Measurements from ENCODE around the gene CYTH1.
"Not testable (repeated sequence)": the region's sequence is repeated elsewhere in the genome, so short reads cannot be mapped to it uniquely, and the experiment has no call there.

The CYTH1 gene

DNA sequence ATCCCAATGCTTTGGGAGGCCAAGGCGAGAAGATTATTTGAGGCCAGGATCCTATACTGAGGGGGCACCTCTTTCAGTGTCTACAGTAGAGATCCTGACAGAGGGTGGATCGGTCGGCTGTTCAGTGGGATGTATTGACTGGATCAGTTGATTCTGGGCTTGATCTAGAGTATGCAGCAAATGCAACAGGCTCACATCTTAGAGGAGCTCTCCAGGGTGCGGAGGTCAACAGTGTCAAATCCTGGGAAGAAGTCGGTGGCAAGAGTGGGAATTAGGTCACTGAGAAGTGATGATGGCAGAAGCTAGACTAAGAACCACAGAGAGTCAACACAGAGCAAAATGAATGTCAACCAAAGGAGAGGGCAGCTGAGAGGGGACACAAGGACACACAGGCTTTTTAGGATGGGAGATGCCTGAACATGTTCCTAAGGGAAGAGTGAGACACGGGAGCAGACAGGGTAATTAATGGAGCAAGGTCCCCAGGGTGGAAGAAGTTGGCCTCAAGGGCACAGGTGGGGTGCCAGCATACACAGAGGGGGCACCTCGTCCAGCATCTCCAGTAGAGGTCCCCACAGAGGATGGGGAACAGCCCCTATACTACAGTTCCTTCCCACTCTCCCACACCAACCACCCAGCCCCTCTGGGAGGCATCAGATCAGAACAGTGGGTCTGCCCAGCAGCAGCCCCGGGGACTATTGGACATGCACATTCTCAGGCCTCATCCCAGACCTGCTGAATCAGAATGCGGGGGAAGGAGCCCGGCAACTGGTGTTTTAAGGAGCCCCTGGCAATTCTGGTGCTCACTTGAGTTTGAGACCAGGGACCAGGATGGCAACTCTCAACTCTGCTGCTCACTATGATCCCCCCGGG lies 10.0 kb upstream of the CYTH1 start:
- intact Hi-C loops (cut with DNase I) = loop anchor here (10.0 kb wide), 1 partner anchor 297 kb away; no protein-coding TSS in a partner anchor
- no peak for DNase-seq

DNA sequence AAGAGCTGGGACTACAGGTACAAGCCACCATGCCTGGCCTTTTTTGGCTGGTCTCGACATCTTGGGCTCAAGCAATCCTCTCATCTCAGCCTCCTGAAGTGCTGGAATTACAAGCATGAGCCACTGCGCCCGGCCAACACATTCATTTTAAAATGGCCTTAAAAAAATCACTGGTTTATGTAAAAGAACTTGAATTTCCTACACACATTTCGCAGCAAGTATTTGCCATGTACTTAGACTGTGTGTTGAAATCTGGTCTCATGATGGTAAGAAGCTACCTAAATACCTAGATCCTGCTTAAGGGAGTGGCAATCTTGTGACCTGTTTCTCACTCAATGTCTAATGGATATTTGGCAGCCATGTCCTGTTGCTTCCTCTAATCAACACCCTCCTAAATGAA lies 8.5 kb upstream of the CYTH1 start:
- intact Hi-C loops (cut with DNase I) = loop anchor here (10.0 kb wide), 1 partner anchor 296 kb away; no protein-coding TSS in a partner anchor
- no peak for DNase-seq

DNA sequence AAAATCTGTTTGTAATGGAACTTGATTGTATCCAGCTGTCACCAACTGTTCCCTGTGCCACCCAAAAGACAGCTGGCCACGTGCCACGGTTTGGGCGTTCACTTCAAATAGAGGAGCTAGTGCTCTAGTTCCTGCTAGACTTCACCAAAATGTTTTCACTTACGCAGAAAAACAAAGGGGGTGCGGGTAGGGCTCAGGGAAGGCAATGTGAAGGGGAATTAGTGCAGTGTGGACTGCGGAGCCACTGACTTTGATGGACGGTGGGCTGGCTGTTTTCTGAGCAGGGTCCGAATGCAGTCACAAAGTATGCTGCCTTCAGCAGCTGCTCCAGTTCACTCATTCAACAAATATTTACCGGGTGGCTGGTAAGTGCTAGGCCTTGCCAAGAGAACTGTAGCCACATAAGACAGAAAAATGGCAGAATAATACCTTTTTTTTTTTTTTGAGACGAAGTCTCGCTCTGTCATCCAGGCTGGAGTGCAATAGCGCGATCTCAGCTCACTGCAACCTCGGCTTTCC lies 7.6 kb upstream of the CYTH1 start:
- intact Hi-C loops (cut with DNase I) = loop anchor here (10.0 kb wide), 1 partner anchor 295 kb away; no protein-coding TSS in a partner anchor

DNA sequence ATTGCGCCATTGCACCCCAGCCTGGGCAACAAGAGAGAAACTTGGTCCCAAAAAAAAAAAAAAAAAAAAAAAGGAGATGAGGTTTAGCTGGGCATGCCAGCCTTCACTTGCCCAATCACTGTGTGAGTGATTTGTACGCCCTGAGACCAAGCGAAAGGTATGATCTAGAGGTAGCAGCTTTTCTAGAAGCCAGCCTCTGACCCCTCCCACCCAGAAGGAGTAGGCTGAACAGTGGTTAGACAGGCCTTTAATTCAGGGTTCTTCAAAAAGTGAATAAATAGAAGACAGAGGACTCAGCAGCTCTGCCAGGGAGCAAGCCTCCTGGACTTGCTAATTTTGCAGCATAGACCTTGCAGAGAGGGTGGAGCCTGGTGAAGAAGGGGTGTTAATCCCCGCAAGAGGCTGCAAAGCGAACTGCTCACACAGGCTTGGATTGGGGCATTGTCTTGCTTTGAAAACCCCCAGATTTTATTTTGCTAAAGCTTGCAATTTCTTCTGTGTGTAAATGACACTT lies 7.1 kb upstream of the CYTH1 start:
- intact Hi-C loops (cut with DNase I) = no loop called here

More for the DNA sequence above, 7.6 kb upstream of the CYTH1 start:
- DNase-seq = peak in 24 of 42 donors; percentile 30 to 72 (median 47)

DNA sequence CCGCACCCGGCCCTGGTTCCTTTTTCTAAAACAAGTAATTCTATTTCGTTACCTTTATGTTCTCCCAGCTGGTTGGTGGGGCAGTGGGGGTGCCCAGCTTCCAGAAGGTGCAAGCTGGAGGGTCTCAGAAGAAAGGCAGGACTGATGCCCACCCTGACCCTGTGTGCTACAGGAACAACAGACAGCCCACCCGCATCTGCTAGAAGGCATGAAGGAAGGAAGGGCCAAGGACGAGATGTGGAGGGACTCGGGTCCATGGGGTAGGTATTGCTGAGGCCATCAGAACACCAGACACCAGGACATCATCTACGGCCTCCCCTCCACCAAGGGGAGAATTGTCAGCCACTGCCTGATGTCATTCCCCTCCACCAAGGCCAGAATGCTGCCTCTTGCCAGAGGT lies 6.4 kb upstream of the CYTH1 start:
- intact Hi-C loops (cut with DNase I) = no loop called here
- no peak for DNase-seq

More for the DNA sequence above, 7.1 kb upstream of the CYTH1 start:
- no peak for DNase-seq

DNA sequence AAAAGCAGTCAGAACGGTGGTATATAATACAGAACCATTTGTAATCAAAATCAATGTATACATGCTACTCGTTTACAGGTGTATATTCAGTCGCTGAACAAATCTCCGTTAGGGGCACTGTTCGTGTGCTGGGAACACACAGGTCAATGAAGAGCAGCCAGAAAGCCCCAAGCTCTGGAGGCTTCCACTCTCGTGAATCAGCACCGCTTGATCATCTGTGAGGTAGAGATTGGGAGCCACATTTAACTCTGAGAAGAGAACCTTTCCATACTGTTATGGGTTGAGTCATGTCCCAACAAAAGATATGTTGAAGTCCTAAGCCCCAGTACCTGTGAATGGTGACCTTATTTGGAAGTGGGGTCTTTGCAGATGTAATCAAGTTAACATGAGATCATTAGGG lies 5.4 kb upstream of the CYTH1 start:
- intact Hi-C loops (cut with DNase I) = no loop called here
- no peak for DNase-seq

DNA sequence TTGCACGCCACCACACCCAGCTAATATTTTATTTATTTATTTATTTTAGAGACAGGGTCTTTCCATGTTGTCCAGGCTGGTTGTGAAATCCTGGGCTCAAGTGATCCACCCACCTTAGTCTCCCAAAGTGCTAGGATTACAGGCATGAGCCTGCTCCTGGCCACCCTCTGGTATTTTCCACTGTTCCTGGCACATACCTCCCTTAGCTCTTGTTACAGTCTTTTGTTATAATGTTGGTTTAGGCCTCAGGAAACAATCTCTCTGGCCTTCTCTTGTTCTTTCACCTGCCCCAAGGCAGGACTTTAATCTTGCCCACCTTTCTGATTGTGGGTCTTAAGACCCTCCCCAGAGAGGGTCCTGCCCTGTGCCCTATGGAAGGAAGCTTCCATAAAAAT lies 3.6 kb upstream of the CYTH1 start:
- intact Hi-C loops (cut with DNase I) = no loop called here
- no peak for DNase-seq

DNA sequence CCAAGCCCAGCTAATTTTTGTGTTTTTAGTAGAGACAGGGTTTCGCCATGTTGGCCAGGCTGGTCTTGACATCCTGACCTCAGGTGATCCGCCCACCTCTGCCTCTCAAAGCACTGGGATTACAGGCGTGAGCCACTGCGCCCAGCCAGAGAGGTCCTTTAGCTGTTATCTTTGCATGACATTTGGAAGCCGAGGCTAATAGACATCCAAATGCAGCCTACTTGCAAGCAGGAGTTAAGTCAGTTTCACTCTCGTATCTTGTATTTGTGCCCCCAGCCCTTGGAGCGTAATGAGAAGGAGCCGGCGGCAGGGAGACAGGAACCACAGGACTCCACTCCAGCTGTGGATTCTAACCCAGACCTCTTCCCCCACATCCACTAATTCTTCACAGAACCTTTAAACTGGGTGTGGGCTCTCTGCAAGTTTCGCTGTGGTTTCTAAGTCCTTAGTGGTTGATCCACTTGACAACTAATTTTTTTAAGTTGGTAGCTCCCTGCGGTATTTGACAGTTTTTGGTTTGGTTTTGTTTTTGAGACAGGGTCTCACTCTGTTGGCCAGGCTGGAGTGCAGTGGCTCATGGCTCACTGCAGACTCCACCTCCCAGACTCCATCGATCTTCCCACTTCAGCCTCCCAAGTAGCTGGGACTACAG lies 3.1 kb upstream of the CYTH1 start:
- DNase-seq = no peak
- intact Hi-C loops (cut with DNase I) = no loop called here

DNA sequence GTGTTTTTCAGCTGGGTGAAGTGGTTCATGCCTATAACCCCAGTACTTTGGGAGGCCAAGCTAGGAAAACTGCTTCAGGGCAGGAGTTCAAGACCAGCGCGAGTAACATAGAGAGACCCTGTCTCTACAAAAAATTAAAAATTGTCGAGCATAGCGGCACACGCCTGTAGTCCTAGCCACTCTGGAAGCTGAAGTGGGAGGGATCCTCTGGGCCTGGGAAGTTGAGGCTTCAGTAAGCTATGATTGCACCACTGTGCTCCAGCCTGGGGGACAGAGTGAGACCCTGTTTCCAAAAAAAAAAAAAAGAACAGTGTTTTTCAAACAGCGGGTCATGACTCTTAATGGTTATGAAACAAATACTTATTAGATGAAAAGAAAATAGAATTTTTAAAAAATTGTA lies 2.3 kb upstream of the CYTH1 start:
- no peak for DNase-seq
- intact Hi-C loops (cut with DNase I) = loop anchor here (5.0 kb wide), 1 partner anchor 67 kb away; no protein-coding TSS in a partner anchor

DNA sequence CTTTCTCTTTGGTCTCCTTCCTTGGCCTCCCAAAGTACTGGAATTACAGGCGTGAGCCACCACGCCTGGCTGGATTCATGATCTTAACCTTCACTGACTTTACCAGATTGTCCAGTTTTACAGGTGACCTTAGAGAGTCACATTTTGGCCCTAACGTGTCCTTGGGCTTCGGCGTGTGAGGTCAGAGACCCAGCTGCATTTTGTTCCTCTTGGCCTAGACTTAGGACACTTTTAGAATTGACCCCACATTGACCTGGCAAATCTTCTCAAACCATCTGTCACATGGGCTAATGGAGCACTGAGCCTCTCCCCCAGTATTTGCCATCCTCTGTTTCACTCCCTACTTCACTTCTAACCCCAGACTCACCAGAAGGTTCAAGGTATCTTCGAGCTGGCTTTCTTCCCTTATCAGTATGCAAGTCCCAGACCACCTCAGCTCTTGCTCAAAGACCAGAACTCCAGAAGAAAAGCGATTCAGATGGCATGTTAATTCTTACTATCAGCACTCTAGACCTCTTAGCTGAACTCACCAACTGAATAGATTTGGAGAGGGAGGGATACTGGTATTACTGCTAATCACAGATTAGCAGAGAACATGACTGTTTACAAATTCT lies 1.7 kb upstream of the CYTH1 start:
- DNase-seq = no peak
- intact Hi-C loops (cut with DNase I) = loop anchor here (5.0 kb wide), 1 partner anchor 67 kb away; no protein-coding TSS in a partner anchor

DNA sequence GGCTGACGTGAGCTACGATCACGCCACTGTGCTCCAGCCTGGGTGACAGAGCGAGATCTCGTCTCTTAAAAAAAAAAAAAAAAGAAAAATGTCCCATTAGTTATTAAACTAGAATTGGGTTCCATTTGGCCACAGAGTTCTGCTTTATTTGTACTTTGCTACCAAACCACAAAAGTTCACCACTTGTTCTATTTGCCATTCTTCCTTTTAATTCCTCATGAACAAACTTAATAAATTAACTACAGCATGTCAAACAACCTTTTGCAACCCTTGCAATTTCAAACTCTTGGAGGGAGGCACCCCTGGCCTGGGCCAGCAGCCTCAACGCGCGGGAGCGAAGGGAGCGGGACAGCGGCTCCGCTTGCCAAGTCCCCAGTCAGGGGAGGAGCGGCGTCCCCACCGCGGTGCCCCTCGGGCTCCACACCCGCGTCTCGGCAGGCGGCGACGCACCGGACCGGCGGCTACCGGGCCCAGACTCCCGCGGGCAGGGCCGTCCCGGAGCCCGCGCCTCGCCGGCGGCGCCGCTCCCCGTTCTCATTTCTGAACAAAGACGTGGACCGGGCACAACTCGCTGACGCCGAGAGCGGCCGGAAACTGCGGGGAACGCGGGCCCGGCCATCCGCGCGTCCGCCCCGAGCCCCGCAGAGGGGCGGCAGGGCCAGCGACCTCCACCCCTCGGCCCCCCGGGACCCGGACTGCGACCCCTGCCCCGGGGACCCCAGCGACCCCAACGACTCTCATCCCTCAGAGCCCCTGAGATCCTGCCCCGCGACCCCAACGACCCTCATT lies 775 bp downstream of the CYTH1 start:
- DNase-seq = peak in 40 of 42 donors; percentile 36 to 82 (median 64)

DNA sequence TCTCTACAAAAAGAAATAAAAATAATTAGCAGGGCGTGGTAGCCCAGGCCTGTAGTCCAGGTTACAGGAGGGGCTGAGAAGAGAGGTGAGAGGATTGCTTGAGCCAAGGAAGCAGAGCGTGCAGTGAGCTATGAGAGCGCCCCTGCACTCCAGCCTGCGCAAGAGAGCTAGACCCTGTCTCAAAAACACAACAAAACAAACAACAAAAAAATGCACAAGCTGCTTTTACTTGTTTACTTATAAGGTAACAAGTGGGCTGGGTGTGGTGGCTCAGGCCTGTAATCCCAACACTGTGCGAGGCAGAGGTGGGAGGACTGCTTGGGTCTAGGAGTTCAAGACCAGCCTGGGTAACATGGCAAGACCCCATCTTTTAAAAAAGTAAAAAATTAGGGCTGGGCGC lies 1.7 kb downstream of the CYTH1 start:
- intact Hi-C loops (cut with DNase I) = loop anchor here (5.0 kb wide), 1 partner anchor 63 kb away; no protein-coding TSS in a partner anchor
- no peak for DNase-seq

More for the DNA sequence above, 775 bp downstream of the CYTH1 start:
- intact Hi-C loops (cut with DNase I) = loop anchor here (5.0 kb wide), 1 partner anchor 64 kb away; no protein-coding TSS in a partner anchor

DNA sequence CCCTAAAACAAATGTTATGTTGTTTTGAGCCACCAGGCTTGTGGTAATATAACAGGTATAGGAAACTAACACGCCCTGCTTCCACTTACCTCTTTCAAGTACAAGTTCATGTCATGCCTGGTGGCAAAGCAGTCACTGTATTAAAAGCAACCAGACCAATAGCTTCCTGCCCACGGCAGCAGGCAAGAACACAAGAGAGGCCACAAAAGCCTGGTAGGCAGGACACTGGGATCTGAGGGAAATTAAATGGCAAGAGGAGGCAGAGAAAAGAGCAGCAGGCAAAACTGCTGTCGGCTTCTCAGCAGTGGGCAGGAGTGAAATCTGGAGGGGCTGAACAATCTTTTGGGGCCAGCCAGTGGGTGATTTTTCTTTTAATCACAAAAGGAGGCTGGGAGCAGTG lies 2.2 kb downstream of the CYTH1 start:
- DNase-seq = no peak
- intact Hi-C loops (cut with DNase I) = loop anchor here (5.0 kb wide), 1 partner anchor 63 kb away; no protein-coding TSS in a partner anchor

DNA sequence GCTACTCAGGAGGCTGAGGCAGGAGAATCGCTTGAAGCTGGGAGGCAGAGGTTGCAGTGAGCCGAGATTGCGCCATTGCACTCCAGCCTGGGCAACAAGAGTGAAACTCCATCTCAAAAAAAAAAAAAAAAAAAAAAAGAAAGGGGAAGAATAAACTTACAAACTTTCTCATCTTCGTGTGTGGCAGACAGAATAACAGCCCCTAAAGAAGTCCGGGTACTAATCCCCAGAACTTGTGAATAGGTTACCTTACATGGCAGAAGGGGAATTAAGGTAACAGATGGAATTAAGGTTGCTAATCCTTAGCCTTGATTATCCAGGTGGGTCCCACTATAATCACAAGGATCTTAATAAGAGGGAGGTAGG lies 2.8 kb downstream of the CYTH1 start:
- intact Hi-C loops (cut with DNase I); DNase-seq: not testable (repeated sequence)

DNA sequence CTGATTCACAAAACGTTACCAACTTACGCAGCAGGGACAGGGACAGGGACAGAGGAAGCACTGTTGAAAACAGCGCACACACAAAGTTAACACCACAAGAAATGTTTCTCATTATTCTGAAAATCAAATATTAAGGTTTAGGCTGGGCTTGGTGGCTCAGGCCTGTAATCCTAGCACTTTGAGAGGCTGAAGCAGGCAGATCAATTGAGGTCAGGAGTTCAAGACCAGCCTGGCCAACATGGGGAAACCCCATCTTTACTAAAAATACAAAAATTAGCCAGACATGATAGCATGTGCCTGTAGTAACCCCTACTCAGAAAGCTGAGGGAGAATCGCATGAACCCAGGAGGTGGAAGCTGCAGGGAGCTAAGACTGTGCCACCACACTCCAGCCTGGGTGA lies 4.2 kb downstream of the CYTH1 start:
- intact Hi-C loops (cut with DNase I) = no loop called here
- DNase-seq = peak in 1 of 42 donors; percentile 7

DNA sequence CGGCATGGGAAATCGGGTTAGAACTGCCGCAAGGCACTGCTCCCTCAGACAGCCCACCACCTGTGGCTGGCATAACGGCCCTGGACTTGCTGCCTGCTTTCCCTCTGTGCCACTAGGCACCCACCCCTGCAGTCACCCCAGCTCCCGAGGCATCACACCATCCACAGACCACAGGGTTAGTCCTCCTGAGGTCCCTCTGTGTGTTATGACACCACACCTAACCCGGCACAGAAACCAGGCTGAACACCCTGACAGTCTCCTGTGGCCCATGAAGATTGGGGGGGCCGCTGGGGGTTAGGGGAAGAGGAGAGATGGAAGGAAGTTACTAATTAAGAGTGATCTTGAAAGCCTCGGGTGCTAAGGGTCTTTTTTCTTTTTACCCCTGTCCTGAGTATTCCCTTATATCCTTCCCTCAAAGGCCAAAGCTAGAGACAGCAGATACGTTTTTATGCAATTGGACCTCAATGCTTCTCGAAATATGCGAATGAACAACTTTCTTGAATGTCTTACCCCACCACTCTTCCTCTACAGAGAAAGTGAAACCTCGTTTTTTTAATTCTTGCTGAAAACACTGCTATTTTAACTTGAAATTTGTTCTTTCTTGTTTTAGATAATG lies 7.0 kb downstream of the CYTH1 start:
- intact Hi-C loops (cut with DNase I) = no loop called here
- peak in 3 of 42 donors; percentile 25 to 36 (median 36) for DNase-seq

DNA sequence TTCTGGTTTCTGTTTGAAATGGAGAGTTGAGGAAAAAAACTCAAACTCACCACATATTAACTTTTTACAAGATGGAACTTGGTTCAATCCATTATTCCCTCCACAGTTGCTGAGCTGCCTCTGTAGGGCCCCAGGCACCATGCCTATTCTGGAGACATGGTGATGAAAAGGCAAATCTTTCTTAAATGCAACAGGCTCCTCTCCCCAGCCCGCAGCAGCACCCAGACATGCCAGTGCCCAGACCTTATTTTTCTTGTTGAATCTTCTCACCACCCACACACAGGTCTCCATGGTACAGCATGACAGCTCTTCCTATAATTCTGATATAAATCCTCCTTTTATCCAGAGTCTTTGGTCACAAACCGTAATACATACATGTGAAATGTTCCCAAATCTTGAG lies 7.6 kb downstream of the CYTH1 start:
- intact Hi-C loops (cut with DNase I) = no loop called here
- peak in 3 of 42 donors; percentile 21 to 34 (median 25) for DNase-seq
